ENCODE measurements around the gene MRPL47.

MRPL47 gene

DNA sequence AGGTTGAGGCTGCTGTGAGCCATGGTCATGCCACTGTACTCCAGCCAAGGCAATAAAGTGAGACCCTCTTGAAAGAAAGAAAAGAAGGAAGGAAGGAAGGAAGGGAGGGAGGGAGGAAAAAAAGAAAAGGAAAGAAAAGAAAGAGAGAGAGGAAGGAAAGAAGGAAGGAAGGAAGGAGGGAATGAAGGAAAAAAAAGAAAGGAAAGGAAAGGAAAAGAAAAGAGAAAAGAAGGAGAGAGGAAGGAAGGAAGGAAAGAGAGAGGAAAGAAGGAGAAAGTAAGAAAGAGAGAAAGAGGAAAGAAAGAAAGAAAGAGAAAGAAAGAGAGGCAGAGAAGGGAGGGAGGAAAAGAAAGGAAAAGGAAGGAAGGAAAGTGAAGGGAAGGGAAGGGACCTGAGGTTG, 62.1 kb downstream of the MRPL47 start:
- ChIA-PET POLR2A (ENCODE audit: low non-redundant PET) (no interaction called here), CTCF (no interaction called here)
- DNase-seq (ENCODE audit: low spot score), result no peak
- no peak overlapping the region for H3K27ac ChIP-seq
- TF ChIP-seq, protein P1, sequence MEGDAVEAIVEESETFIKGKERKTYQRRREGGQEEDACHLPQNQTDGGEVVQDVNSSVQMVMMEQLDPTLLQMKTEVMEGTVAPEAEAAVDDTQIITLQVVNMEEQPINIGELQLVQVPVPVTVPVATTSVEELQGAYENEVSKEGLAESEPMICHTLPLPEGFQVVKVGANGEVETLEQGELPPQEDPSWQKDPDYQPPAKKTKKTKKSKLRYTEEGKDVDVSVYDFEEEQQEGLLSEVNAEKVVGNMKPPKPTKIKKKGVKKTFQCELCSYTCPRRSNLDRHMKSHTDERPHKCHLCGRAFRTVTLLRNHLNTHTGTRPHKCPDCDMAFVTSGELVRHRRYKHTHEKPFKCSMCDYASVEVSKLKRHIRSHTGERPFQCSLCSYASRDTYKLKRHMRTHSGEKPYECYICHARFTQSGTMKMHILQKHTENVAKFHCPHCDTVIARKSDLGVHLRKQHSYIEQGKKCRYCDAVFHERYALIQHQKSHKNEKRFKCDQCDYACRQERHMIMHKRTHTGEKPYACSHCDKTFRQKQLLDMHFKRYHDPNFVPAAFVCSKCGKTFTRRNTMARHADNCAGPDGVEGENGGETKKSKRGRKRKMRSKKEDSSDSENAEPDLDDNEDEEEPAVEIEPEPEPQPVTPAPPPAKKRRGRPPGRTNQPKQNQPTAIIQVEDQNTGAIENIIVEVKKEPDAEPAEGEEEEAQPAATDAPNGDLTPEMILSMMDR (conservative IDR thresholded peaks at IDR 0.05; ENCODE audit: low read depth), result no peak

DNA sequence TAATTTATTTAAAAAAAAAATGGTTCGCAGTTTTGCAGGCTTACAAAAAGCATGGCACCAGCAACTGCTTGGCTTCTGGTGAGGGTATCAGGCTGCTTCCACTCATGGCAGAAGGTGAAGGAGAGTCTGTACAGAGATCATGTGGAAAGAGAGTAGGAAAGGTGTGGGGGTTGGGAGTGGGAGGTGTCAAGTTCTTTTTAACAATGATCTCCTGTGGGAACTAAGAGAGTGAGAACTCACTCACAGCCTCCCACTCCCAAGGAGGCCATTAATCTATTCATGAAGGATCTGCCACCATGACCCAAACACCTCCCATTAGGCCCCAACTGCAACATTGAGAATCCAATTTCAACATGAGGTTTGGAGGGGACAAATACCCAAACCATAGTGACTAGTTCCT, 62.8 kb downstream of the MRPL47 start:
- TF ChIP-seq, protein P1 (conservative IDR thresholded peaks at IDR 0.05; ENCODE audit: low read depth), result no peak
- ChIA-PET CTCF (no interaction called here), POLR2A (ENCODE audit: low non-redundant PET) (no interaction called here)
- DNase-seq (ENCODE audit: low spot score), result no peak
- no peak overlapping the region for H3K27ac ChIP-seq

DNA sequence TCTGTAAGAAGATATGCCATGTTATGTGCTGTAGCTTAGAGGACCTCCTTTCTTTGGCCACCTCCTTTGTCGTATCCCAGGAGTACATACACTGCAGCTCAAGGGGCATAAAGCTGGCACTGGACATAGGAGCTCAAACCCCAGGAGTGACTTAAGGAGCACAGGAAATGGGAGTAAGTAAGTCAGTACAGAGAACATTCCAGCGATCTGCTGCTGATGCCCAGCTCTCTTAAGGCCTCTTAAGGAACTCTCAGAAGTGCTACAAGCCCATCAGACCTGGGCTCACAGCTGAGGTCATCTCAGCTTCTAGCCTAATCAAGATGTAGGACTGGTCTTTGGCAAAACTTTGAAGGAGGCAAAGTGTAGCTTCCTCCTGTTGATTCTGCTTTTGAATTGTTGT, 63.3 kb downstream of the MRPL47 start:
- no peak overlapping the region for H3K27ac ChIP-seq
- ChIA-PET CTCF (no interaction called here), POLR2A (ENCODE audit: low non-redundant PET) (no interaction called here)
- TF ChIP-seq, protein P1 (conservative IDR thresholded peaks at IDR 0.05; ENCODE audit: low read depth), result no peak
- DNase-seq (ENCODE audit: low spot score), result no peak

All from RWPE1 (cell line).